SK-N-SH treated with all-trans-retinoic acid at 6 μM for 48 hours (cell line): ENCODE results near the gene SLC16A6.

ENCODE experiments used
- ATAC-seq: fragments of 200-7000 bp; cut with Tn5 transposase; 3 replicates; pipeline ENCODE4 v1.9.1; 2020; ENCODE audit warnings: mild to moderate bottlenecking, moderate library complexity
- ARNTL ChIP-seq: fragments of 450-650 bp; formaldehyde crosslinking; IDR thresholded peaks from 2 replicates; pipeline ENCODE4 v1.5.0; 2020; ENCODE audit warnings: low read depth, mild to moderate bottlenecking, moderate library complexity, borderline replicate concordance
- CSDC2 ChIP-seq: fragments of 250-450 bp; sonication (Bioruptor Pico); IDR thresholded peaks from 2 replicates; pipeline ENCODE4 v1.5.0; 2020; ENCODE audit warnings: mild to moderate bottlenecking, moderate library complexity
- ESRRG ChIP-seq: fragments of 250-450 bp; sonication (Bioruptor Pico); IDR thresholded peaks from 2 replicates; pipeline ENCODE4 v1.6.1; 2021; ENCODE audit warnings: mild to moderate bottlenecking
- GLIS3 ChIP-seq: fragments of 250-450 bp; sonication (Bioruptor Pico); IDR thresholded peaks from 2 replicates; pipeline ENCODE4 v1.5.0; 2020; ENCODE audit warnings: mild to moderate bottlenecking, moderate library complexity
- ISL1 ChIP-seq: fragments of 250-450 bp; sonication (Bioruptor Pico); IDR thresholded peaks from 2 replicates; pipeline ENCODE4 v2.1.2; 2022; ENCODE audit warnings: mild to moderate bottlenecking, moderate library complexity
- OSR1 ChIP-seq: fragments of 250-450 bp; sonication (Bioruptor Pico); IDR thresholded peaks from 2 replicates; pipeline ENCODE4 v1.8.0; 2022; ENCODE audit warnings: moderate library complexity, mild to moderate bottlenecking, inconsistent platforms
- PPARA ChIP-seq: fragments of 250-450 bp; sonication (Bioruptor Pico); IDR thresholded peaks from 2 replicates; pipeline ENCODE4 v1.5.0; 2020; ENCODE audit warnings: mild to moderate bottlenecking, borderline replicate concordance
- RARB ChIP-seq: fragments of 250-450 bp; sonication (Bioruptor Pico); IDR thresholded peaks from 2 replicates; pipeline ENCODE4 v1.8.0; 2021; ENCODE audit warnings: mild to moderate bottlenecking, moderate library complexity
- SNAI2 ChIP-seq: fragments of 250-450 bp; sonication (Bioruptor Pico); IDR thresholded peaks from 2 replicates; pipeline ENCODE4 v1.5.0; 2020; ENCODE audit warnings: mild to moderate bottlenecking, moderate library complexity
- TCF4 ChIP-seq: fragments of 250-450 bp; sonication (Bioruptor Pico); IDR thresholded peaks from 2 replicates; pipeline ENCODE4 v1.8.0; 2021; ENCODE audit warnings: mild to moderate bottlenecking, moderate library complexity, borderline replicate concordance
- TOX ChIP-seq: fragments of 250-450 bp; sonication (Bioruptor Pico); IDR thresholded peaks from 2 replicates; pipeline ENCODE4 v1.8.0; 2021; ENCODE audit warnings: mild to moderate bottlenecking, moderate library complexity, borderline replicate concordance
- ZC3H10 ChIP-seq: fragments of 250-450 bp; sonication (Bioruptor Pico); IDR thresholded peaks from 2 replicates; pipeline ENCODE4 v1.5.1; 2021; ENCODE audit warnings: mild to moderate bottlenecking, moderate library complexity
- ZFP3 ChIP-seq: fragments of 250-450 bp; sonication (Bioruptor Pico); IDR thresholded peaks from 2 replicates; pipeline ENCODE4 v1.5.0; 2020; ENCODE audit warnings: mild to moderate bottlenecking, moderate library complexity
- ZFP30 ChIP-seq: fragments of 450-650 bp; formaldehyde crosslinking; IDR thresholded peaks from 2 replicates; pipeline ENCODE4 v1.5.0; 2022; ENCODE audit warnings: mild to moderate bottlenecking, moderate library complexity
- ZNF565 ChIP-seq: fragments of 450-650 bp; formaldehyde crosslinking; conservative IDR thresholded peaks from 2 replicates; pipeline ENCODE4 v1.5.0; 2020; ENCODE audit warnings: low read depth, mild to moderate bottlenecking, moderate library complexity
- ZNF70 ChIP-seq: fragments of 450-650 bp; formaldehyde crosslinking; IDR thresholded peaks from 2 replicates; pipeline ENCODE4 v1.5.0; 2020; ENCODE audit warnings: mild to moderate bottlenecking, moderate library complexity
- ZNF8 ChIP-seq: fragments of 450-650 bp; formaldehyde crosslinking; IDR thresholded peaks from 2 replicates; pipeline ENCODE4 v1.5.0; 2020; ENCODE audit warnings: mild to moderate bottlenecking, moderate library complexity
- TF ChIP-seq, protein P1 (sequence below): fragments of 250-450 bp; sonication (Bioruptor Pico); IDR thresholded peaks from 2 replicates; pipeline ENCODE4 v1.5.1; 2021; ENCODE audit warnings: mild to moderate bottlenecking, moderate library complexity
- TF ChIP-seq, protein P2 (sequence below): fragments of 250-450 bp; sonication (Bioruptor Pico); IDR thresholded peaks from 2 replicates; pipeline ENCODE4 v1.8.0; 2021; ENCODE audit warnings: low read depth, mild to moderate bottlenecking, moderate library complexity, borderline replicate concordance
- TF ChIP-seq, protein P3 (sequence below): fragments of 250-450 bp; sonication (Bioruptor Pico); IDR thresholded peaks from 2 replicates; pipeline ENCODE4 v1.5.1; 2020; ENCODE audit warnings: low read depth, mild to moderate bottlenecking, moderate library complexity
- TF ChIP-seq, protein P4 (sequence below): fragments of 250-450 bp; sonication (Bioruptor Pico); IDR thresholded peaks from 2 replicates; pipeline ENCODE4 v1.8.0; 2020; ENCODE audit warnings: mild to moderate bottlenecking, moderate library complexity, borderline replicate concordance
- TF ChIP-seq, protein P5 (sequence below): fragments of 250-450 bp; sonication (Bioruptor Pico); IDR thresholded peaks from 2 replicates; pipeline ENCODE4 v1.5.0; 2020; ENCODE audit warnings: mild to moderate bottlenecking, moderate library complexity

Gene SLC16A6

DNA sequence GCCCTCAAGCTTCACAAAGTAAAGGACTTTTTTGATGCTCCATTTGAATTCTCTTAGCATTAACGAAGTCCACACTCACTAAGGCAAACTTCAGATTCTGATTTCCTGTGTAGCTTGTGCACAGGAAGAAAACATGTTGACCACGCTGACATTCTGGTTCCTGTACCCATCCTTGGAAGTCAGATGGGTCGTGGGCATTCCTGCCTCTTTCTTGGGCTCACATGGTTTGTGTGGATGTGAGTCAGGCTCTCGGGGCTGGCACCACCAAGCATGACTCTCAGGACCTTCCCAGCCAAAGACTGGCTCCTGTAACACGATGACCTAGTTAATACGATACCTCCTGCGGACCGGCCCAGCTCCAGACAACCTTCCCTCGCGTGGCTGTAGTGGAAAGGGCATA, 33.2 kb upstream of the SLC16A6 start:
- TF ChIP-seq OSR1 (CRISPR knock-in tag) (no peak), PPARA (CRISPR knock-in tag) (no peak), GLIS3 (CRISPR knock-in tag) (no peak), ZNF70 (CRISPR knock-in tag) (no peak), ARNTL (CRISPR knock-in tag) (no peak), ZC3H10 (CRISPR knock-in tag) (no peak), ZFP30 (CRISPR knock-in tag) (no peak), ZFP3 (CRISPR knock-in tag) (no peak), ISL1 (CRISPR knock-in tag) (no peak), RARB (CRISPR knock-in tag) (no peak), ZNF8 (CRISPR knock-in tag) (no peak), TOX (CRISPR knock-in tag) (no peak), CSDC2 (no peak), ZNF565 (CRISPR knock-in tag) (no peak)
- TF ChIP-seq, protein P1, sequence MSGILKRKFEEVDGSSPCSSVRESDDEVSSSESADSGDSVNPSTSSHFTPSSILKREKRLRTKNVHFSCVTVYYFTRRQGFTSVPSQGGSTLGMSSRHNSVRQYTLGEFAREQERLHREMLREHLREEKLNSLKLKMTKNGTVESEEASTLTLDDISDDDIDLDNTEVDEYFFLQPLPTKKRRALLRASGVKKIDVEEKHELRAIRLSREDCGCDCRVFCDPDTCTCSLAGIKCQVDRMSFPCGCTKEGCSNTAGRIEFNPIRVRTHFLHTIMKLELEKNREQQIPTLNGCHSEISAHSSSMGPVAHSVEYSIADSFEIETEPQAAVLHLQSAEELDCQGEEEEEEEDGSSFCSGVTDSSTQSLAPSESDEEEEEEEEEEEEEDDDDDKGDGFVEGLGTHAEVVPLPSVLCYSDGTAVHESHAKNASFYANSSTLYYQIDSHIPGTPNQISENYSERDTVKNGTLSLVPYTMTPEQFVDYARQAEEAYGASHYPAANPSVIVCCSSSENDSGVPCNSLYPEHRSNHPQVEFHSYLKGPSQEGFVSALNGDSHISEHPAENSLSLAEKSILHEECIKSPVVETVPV (CRISPR knock-in tag), result no peak
- TF ChIP-seq, protein P2, sequence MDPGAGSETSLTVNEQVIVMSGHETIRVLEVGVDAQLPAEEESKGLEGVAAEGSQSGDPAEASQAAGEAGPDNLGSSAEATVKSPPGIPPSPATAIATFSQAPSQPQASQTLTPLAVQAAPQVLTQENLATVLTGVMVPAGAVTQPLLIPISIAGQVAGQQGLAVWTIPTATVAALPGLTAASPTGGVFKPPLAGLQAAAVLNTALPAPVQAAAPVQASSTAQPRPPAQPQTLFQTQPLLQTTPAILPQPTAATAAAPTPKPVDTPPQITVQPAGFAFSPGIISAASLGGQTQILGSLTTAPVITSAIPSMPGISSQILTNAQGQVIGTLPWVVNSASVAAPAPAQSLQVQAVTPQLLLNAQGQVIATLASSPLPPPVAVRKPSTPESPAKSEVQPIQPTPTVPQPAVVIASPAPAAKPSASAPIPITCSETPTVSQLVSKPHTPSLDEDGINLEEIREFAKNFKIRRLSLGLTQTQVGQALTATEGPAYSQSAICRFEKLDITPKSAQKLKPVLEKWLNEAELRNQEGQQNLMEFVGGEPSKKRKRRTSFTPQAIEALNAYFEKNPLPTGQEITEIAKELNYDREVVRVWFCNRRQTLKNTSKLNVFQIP (CRISPR knock-in tag), result no peak
- TF ChIP-seq, protein P3, sequence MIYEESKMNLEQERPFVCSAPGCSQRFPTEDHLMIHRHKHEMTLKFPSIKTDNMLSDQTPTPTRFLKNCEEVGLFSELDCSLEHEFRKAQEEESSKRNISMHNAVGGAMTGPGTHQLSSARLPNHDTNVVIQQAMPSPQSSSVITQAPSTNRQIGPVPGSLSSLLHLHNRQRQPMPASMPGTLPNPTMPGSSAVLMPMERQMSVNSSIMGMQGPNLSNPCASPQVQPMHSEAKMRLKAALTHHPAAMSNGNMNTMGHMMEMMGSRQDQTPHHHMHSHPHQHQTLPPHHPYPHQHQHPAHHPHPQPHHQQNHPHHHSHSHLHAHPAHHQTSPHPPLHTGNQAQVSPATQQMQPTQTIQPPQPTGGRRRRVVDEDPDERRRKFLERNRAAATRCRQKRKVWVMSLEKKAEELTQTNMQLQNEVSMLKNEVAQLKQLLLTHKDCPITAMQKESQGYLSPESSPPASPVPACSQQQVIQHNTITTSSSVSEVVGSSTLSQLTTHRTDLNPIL (CRISPR knock-in tag), result no peak
- TF ChIP-seq, protein P4, sequence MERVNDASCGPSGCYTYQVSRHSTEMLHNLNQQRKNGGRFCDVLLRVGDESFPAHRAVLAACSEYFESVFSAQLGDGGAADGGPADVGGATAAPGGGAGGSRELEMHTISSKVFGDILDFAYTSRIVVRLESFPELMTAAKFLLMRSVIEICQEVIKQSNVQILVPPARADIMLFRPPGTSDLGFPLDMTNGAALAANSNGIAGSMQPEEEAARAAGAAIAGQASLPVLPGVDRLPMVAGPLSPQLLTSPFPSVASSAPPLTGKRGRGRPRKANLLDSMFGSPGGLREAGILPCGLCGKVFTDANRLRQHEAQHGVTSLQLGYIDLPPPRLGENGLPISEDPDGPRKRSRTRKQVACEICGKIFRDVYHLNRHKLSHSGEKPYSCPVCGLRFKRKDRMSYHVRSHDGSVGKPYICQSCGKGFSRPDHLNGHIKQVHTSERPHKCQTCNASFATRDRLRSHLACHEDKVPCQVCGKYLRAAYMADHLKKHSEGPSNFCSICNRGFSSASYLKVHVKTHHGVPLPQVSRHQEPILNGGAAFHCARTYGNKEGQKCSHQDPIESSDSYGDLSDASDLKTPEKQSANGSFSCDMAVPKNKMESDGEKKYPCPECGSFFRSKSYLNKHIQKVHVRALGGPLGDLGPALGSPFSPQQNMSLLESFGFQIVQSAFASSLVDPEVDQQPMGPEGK (CRISPR knock-in tag), result no peak
- TF ChIP-seq, all 23 proteins: peak for 0
- ATAC-seq, result no peak

DNA sequence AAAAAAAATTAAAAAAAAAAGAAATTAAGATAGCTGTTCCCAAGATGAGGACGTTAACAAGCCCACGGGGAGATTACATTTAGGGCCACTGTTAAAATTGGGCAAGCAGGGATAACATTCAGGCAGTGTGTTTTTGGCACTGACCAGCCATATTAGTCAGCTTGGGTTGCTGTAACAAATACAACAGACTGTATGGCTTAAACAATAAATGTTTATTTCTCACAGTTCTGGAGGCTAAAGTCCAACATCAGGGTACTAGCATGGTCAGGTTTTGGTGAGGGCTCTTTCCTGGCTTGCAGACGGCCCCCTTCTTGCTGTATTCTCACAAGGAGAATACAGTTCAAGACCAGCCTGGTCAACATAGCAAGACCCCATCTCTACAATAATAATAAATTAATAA, 31.7 kb upstream of the SLC16A6 start:
- ATAC-seq, result no peak
- TF ChIP-seq ISL1 (CRISPR knock-in tag), result no peak
- no peak for TF ChIP-seq RARB (CRISPR knock-in tag)
- no peak for TF ChIP-seq GLIS3 (CRISPR knock-in tag)
- TF ChIP-seq TCF4 (CRISPR knock-in tag), result no peak
- no peak for TF ChIP-seq ESRRG (CRISPR knock-in tag)
- TF ChIP-seq, protein P5, sequence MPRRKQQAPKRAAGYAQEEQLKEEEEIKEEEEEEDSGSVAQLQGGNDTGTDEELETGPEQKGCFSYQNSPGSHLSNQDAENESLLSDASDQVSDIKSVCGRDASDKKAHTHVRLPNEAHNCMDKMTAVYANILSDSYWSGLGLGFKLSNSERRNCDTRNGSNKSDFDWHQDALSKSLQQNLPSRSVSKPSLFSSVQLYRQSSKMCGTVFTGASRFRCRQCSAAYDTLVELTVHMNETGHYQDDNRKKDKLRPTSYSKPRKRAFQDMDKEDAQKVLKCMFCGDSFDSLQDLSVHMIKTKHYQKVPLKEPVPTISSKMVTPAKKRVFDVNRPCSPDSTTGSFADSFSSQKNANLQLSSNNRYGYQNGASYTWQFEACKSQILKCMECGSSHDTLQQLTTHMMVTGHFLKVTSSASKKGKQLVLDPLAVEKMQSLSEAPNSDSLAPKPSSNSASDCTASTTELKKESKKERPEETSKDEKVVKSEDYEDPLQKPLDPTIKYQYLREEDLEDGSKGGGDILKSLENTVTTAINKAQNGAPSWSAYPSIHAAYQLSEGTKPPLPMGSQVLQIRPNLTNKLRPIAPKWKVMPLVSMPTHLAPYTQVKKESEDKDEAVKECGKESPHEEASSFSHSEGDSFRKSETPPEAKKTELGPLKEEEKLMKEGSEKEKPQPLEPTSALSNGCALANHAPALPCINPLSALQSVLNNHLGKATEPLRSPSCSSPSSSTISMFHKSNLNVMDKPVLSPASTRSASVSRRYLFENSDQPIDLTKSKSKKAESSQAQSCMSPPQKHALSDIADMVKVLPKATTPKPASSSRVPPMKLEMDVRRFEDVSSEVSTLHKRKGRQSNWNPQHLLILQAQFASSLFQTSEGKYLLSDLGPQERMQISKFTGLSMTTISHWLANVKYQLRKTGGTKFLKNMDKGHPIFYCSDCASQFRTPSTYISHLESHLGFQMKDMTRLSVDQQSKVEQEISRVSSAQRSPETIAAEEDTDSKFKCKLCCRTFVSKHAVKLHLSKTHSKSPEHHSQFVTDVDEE, result no peak
- TF ChIP-seq, protein P2 (CRISPR knock-in tag), result no peak
- TF ChIP-seq, protein P3 (CRISPR knock-in tag), result no peak
- TF ChIP-seq, protein P1 (CRISPR knock-in tag), result no peak
- no peak for TF ChIP-seq SNAI2
- TF ChIP-seq, all 23 proteins: peak for 0
